Measurements from ENCODE around the gene CRTC3.
"Not testable (repeated sequence)": the region's sequence is repeated elsewhere in the genome, so short reads cannot be mapped to it uniquely, and the experiment has no call there.

CRTC3 gene

GRCh38 chr15:90629217-90629616 lies 99.5 kb downstream of the CRTC3 start:
- Histone ChIP-seq H3K27ac (no peak overlapping the region), H3K27me3 (no peaks in the 10 kb centered on the region), H4K20me1 (peaks cover 0 to 4% (median 0%) of the 10 kb centered on the region in 11 experiments; a peak in 1 of 22 replicates), H3K4me2 (no peak overlapping the region), H3K9me3 (replicated peaks in 1 of 11) (peaks cover 0 to 3% (median 0%) of the 10 kb centered on the region in 11 experiments; a peak in 1 of 22 replicates), H3K9ac (no peak overlapping the region), H3K4me3 (no peak overlapping the region), H3K36me3 (peaks cover 84 to 95% (median 90%) of the 10 kb centered on the region in 11 experiments), H3K4me1 (peaks cover 0 to 4% (median 0%) of the 10 kb centered on the region in 10 experiments; a peak in 1 of 20 replicates)
- TF ChIP-seq Cebpa-rat (IDR thresholded peaks at IDR 0.05): no peak

- Histone ChIP-seq H3K36me3 (peaks cover 68 to 77% (median 71%) of the 10 kb centered on the region in 11 experiments), H3K27me3 (no peaks in the 10 kb centered on the region), H3K4me2 (no peak overlapping the region), H3K27ac (no peak overlapping the region), H3K4me1 (peaks cover 0 to 10% (median 9%) of the 10 kb centered on the region in 10 experiments; a peak in 14 of 20 replicates), H4K20me1 (0 out of 22 replicates have a peak, but pooled peaks cover 0 to 4% (median 0%) of the 10 kb centered on the region in 11 experiments), H3K4me3 (no peak overlapping the region), H3K9ac (no peak overlapping the region), H3K9me3 (replicated peaks in 1 of 11) (peaks cover 6 to 16% (median 8%) of the 10 kb centered on the region in 11 experiments; a peak in 20 of 22 replicates)
- TF ChIP-seq Cebpa-rat (IDR thresholded peaks at IDR 0.05): no peak
These were observed 103.6 kb downstream of the CRTC3 start for GRCh38 chr15:90633360-90633759.

GRCh38 chr15:90636993-90637392 lies 107.3 kb downstream of the CRTC3 start:
- peaks cover 54 to 79% (median 69%) of the 10 kb centered on the region in 11 experiments for H3K36me3 ChIP-seq
- H3K27me3 ChIP-seq, H3K27ac ChIP-seq, H3K9ac ChIP-seq, H3K4me2 ChIP-seq, H3K4me3 ChIP-seq: not testable (repeated sequence)
- H3K4me1 ChIP-seq: peaks cover 16 to 34% (median 23%) of the 10 kb centered on the region in 10 experiments
- H3K9me3 ChIP-seq (replicated peaks in 1 of 11): peaks cover 6 to 16% (median 8%) of the 10 kb centered on the region in 11 experiments; a peak in 20 of 22 replicates
- peaks cover 0 to 12% (median 0%) of the 10 kb centered on the region in 11 experiments; a peak in 2 of 22 replicates for H4K20me1 ChIP-seq

GRCh38 chr15:90637693-90638092 lies 108.0 kb downstream of the CRTC3 start:
- Histone ChIP-seq H3K4me3 (no peak overlapping the region), H3K9me3 (replicated peaks in 1 of 11) (peaks cover 6 to 16% (median 8%) of the 10 kb centered on the region in 11 experiments; a peak in 20 of 22 replicates), H3K36me3 (peaks cover 54 to 79% (median 69%) of the 10 kb centered on the region in 11 experiments), H4K20me1 (peaks cover 0 to 16% (median 0%) of the 10 kb centered on the region in 11 experiments; a peak in 3 of 22 replicates), H3K9ac (0 out of 22 replicates have a peak overlapping the region, but pooled peaks of 1 of the 11 experiments have one; percentile 16), H3K27me3 (no peaks in the 10 kb centered on the region), H3K4me2 (peak overlapping the region in 7 of 11 experiments; percentile 1 to 46 (median 34); a peak in 7 of 22 replicates), H3K4me1 (peaks cover 16 to 34% (median 24%) of the 10 kb centered on the region in 10 experiments), H3K27ac (no peak overlapping the region)
- TF ChIP-seq Cebpa-rat (IDR thresholded peaks at IDR 0.05): no peak

GRCh38 chr15:90638201-90638691 lies 108.5 kb downstream of the CRTC3 start:
- 0 out of 22 replicates have a peak overlapping the region, but pooled peaks of 1 of the 11 experiments have one; percentile 16 for H3K9ac ChIP-seq
- H3K36me3 ChIP-seq: peaks cover 56 to 79% (median 69%) of the 10 kb centered on the region in 11 experiments
- TF ChIP-seq Cebpa-rat (IDR thresholded peaks at IDR 0.05): no peak
- no peak overlapping the region for H3K4me3 ChIP-seq
- H4K20me1 ChIP-seq: peaks cover 0 to 17% (median 0%) of the 10 kb centered on the region in 11 experiments; a peak in 3 of 22 replicates
- H3K4me1 ChIP-seq: peaks cover 18 to 37% (median 24%) of the 10 kb centered on the region in 10 experiments
- no peaks in the 10 kb centered on the region for H3K27me3 ChIP-seq
- H3K4me2 ChIP-seq: peak overlapping the region in 5 of 11 experiments; percentile 13 to 46 (median 35); a peak in 6 of 22 replicates
- no peak overlapping the region for H3K27ac ChIP-seq
- peaks cover 6 to 16% (median 8%) of the 10 kb centered on the region in 11 experiments; a peak in 20 of 22 replicates for H3K9me3 ChIP-seq (replicated peaks in 1 of 11)

GRCh38 chr15:90638963-90639362 lies 109.2 kb downstream of the CRTC3 start:
- Histone ChIP-seq H3K9me3 (replicated peaks in 1 of 11) (peaks cover 6 to 16% (median 8%) of the 10 kb centered on the region in 11 experiments; a peak in 20 of 22 replicates), H3K9ac (no peak overlapping the region), H3K36me3 (peaks cover 56 to 79% (median 69%) of the 10 kb centered on the region in 11 experiments), H3K4me1 (peaks cover 21 to 44% (median 25%) of the 10 kb centered on the region in 10 experiments), H3K27me3 (no peaks in the 10 kb centered on the region), H3K4me3 (no peak overlapping the region), H3K4me2 (no peak overlapping the region), H4K20me1 (peaks cover 0 to 17% (median 0%) of the 10 kb centered on the region in 11 experiments; a peak in 4 of 22 replicates), H3K27ac (no peak overlapping the region)
- TF ChIP-seq Cebpa-rat (IDR thresholded peaks at IDR 0.05): no peak

- Histone ChIP-seq H3K27ac (no peak overlapping the region), H3K9me3 (replicated peaks in 1 of 11) (no peaks in the 10 kb centered on the region), H4K20me1 (peaks cover 0 to 29% (median 10%) of the 10 kb centered on the region in 11 experiments; a peak in 7 of 22 replicates), H3K27me3 (no peaks in the 10 kb centered on the region), H3K4me3 (no peak overlapping the region), H3K4me2 (peak overlapping the region in 6 of 11 experiments; percentile 7 to 44 (median 32); a peak in 6 of 22 replicates), H3K36me3 (peaks cover 44 to 69% (median 57%) of the 10 kb centered on the region in 11 experiments), H3K9ac (no peak overlapping the region), H3K4me1 (peaks cover 21 to 53% (median 27%) of the 10 kb centered on the region in 10 experiments)
- TF ChIP-seq Cebpa-rat (IDR thresholded peaks at IDR 0.05): no peak
These were observed 111.1 kb downstream of the CRTC3 start for GRCh38 chr15:90640862-90641261.

GRCh38 chr15:90641581-90642463 lies 112.1 kb downstream of the CRTC3 start:
- Histone ChIP-seq H3K9me3 (replicated peaks in 1 of 11) (no peaks in the 10 kb centered on the region), H3K27ac (no peak overlapping the region), H3K36me3 (peaks cover 44 to 69% (median 57%) of the 10 kb centered on the region in 11 experiments), H3K4me2 (no peak overlapping the region), H4K20me1 (peaks cover 0 to 33% (median 10%) of the 10 kb centered on the region in 11 experiments; a peak in 7 of 22 replicates), H3K27me3 (no peaks in the 10 kb centered on the region), H3K9ac (no peak overlapping the region), H3K4me3 (no peak overlapping the region), H3K4me1 (peaks cover 21 to 53% (median 27%) of the 10 kb centered on the region in 10 experiments)
- TF ChIP-seq Cebpa-rat (IDR thresholded peaks at IDR 0.05): no peak

Measured in BLaER1 treated with 17β-estradiol and CSF1 and Interleukin-3, amounts not matched to agents 10 nM and 100 nM (cell line).